Sigmoid colon (tissue), 7 donors: ENCODE results near the gene LDLRAD3. TPM values are rescaled to one million over a fixed set of nuclear protein-coding genes. Genes with fewer than 3 reads are reported as not detected.

Experiments
- DNase-seq: peaks from one replicate; pipeline ENCODE4 v3.0.0-alpha.2; 2019
- H3K27ac ChIP-seq, 4 donors: fragments of 200-600 bp; sonication (generic); one replicate each; pipeline ENCODE4 v1.5.1; 2016 to 2019; ENCODE audit warnings: mild to moderate bottlenecking in 1 of 4
- H3K27me3 ChIP-seq, 3 donors: fragments of 200-600 bp; sonication (generic); one replicate each; pipeline ENCODE4 v1.5.1; 2019; ENCODE audit warnings: mild to moderate bottlenecking in 1 of 3
- H3K36me3 ChIP-seq, 4 donors: fragments of 200-600 bp; sonication (generic); one replicate each; pipeline ENCODE4 v1.5.1; 2016 to 2019
- H3K4me1 ChIP-seq, 4 donors: fragments of 200-600 bp; sonication (generic); one replicate each; pipeline ENCODE4 v1.5.1; 2017 to 2019
- H3K4me3 ChIP-seq, 4 donors: fragments of 200-600 bp; sonication (generic); one replicate each; pipeline ENCODE4 v1.5.1; 2017 to 2019; ENCODE audit warnings: mild to moderate bottlenecking in 2 of 4, moderate library complexity in 1 of 4
- H3K9me3 ChIP-seq, 4 donors: fragments of 200-600 bp in 3 of 4; sonication (generic) in 3 of 4; one replicate each; pipeline versions ENCODE4 v1.5.1 to v1.6.1; 2013 to 2019
- CTCF ChIP-seq, 4 experiments: fragments of 450-650 bp in 3 of 4; fragments of 200-600 bp in 1 of 4; IDR thresholded peaks; one replicate each; pipeline ENCODE4 v1.5.1; 2016 to 2019; ENCODE audit warnings: antibody characterized with exemption in 4 of 4, mild to moderate bottlenecking in 3 of 4, moderate library complexity in 2 of 4
- EP300 ChIP-seq, 4 donors: sonication (generic); formaldehyde crosslinking; IDR thresholded peaks; one replicate each; pipeline ENCODE4 v1.6.1; 2017; ENCODE audit warnings: antibody characterized with exemption in 4 of 4
- POLR2A ChIP-seq, 2 donors: fragments of 450-650 bp; IDR thresholded peaks; one replicate each; pipeline ENCODE4 v1.6.1; 2016; ENCODE audit warnings: antibody characterized with exemption in 2 of 2, mild to moderate bottlenecking in 2 of 2, moderate library complexity in 2 of 2
- POLR2AphosphoS5 ChIP-seq, 4 donors: sonication (generic); formaldehyde crosslinking; IDR thresholded peaks; one replicate each; pipeline ENCODE4 v1.6.1; 2017; ENCODE audit warnings: antibody characterized with exemption in 4 of 4
- WGBS, 2 donors: extraction: QIAGEN DNeasy Blood & Tissue Kit; methylation state at CpG; one replicate each; pipeline ENCODE4 v1.1.7; 2013; 5-methylcytosine and 5-hydroxymethylcytosine counted together
- intact Hi-C: fragments of 100-400 bp; cut with DNase I; formaldehyde crosslinking; loops from one replicate; pipeline ENCODE4 v1.15.1; 2023
- polyA plus RNA-seq, 3 donors: library from polyadenylated mRNA; stranded (reverse); fragments of 200-250 nt; gene quantifications; one replicate each; pipeline ENCODE4 v1.2.3, GENCODE V29; 2013
- total RNA-seq, 4 donors: library from RNA; depleted of rRNA; stranded (reverse); fragments of >200 nt; gene quantifications; one replicate each; pipeline ENCODE4 v1.1.0, GENCODE V29; 2016
- donor health status: healthy with polysubstance abuse.
- donor health status: Bipolar disorder and iron deficiency.
- donor health status: healthy.

LDLRAD3 gene
- total and polyA plus RNA-seq, 7 donors: 0.23 to 23.4 (median 10.2) TPM

DNA sequence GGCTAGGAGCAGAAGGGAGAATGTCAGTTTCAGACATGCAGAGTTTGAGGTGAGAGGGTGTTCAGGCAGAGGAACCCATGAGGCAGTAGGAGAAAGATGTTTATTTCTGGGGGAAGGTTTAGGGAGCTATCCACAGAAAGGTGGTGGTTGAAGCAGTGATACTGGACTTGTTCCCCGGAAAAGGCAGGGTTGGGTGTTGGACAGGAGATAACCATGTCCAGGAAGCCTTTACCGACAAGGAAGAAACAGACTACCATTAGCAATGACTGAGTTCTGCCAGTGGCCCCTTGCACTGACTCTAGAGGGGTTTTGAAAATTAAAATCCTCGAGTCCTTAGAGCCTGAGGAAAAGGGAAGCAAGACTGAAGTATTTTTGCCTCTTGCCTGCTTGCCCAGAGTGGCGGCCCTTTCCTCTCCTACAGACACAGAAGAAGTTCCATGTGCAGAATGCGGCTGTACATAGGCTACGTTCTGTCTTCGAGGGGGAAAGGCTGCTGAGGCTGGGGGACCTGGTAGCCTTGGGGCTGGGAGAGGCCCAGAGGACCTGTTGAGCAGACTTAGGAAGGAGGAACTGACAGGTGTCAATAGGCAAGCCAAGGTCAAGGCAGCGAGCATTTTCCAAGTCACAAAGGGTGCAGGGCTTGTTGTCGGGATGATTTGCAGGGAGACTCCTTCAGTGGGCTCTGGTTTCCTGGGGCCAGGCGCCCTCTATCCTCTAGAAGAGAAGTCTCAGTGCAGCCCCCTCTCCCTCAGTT, 146.7 kb downstream of the LDLRAD3 start:
- Histone ChIP-seq H3K27ac (no peak overlapping the region), H3K4me3 (no peak overlapping the region), H3K4me1 (peaks cover 0 to 9% (median 3%) of the 10 kb centered on the region in 4 donors), H3K9me3 (peaks cover 0 to 3% (median 0%) of the 10 kb centered on the region in 4 donors), H3K27me3 (no peaks in the 10 kb centered on the region), H3K36me3 (no peaks in the 10 kb centered on the region)
- WGBS, 2 donors: 58 to 86% methylated on average over 10 of the region's 10 CpGs
- TF ChIP-seq POLR2A (IDR thresholded peaks at IDR 0.05) (no peak), CTCF (IDR thresholded peaks at IDR 0.05) (no peak), POLR2AphosphoS5 (IDR thresholded peaks at IDR 0.05) (no peak), EP300 (IDR thresholded peaks at IDR 0.05) (no peak)
- intact Hi-C loops: no loop called here
- no peak for DNase-seq

DNA sequence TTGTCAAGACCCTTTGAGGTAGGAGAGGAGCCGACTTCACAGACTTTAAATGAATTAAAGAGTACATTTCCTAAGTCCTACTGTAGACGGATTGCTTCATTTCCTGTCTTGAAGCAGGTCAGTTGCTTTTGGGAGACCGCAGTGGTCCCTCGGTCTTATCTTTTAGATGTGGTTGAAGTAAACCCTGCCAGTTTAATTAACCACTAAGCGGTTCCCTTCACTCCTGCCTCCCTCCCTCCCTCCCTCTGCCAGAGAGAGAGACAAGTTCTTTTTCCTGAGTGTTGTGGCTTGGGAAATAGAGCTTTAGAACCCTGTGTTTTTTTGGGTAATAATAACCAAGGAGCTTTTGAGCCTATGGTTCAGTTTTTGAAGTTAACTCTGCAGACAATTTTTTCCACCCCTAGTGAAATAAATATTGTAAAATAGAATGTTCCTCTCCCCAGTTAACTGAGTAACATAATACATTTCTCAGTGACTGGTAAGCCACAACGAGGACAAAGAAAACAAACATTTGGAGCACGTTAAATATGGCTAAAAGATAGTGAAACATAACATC, 147.5 kb downstream of the LDLRAD3 start:
- H3K9me3 ChIP-seq: peaks cover 0 to 3% (median 0%) of the 10 kb centered on the region in 4 donors
- no peak for TF ChIP-seq POLR2A (IDR thresholded peaks at IDR 0.05)
- TF ChIP-seq EP300 (IDR thresholded peaks at IDR 0.05): no peak
- TF ChIP-seq CTCF (IDR thresholded peaks at IDR 0.05): no peak
- no peak for TF ChIP-seq POLR2AphosphoS5 (IDR thresholded peaks at IDR 0.05)
- H3K27me3 ChIP-seq: no peaks in the 10 kb centered on the region
- H3K4me3 ChIP-seq: no peak overlapping the region
- H3K4me1 ChIP-seq: peaks cover 0 to 9% (median 3%) of the 10 kb centered on the region in 4 donors
- no peaks in the 10 kb centered on the region for H3K36me3 ChIP-seq
- 37 to 74% methylated on average over 7 of the region's 7 CpGs for WGBS, 2 donors
- no peak overlapping the region for H3K27ac ChIP-seq
- DNase-seq: no peak
- intact Hi-C loops: no loop called here

DNA sequence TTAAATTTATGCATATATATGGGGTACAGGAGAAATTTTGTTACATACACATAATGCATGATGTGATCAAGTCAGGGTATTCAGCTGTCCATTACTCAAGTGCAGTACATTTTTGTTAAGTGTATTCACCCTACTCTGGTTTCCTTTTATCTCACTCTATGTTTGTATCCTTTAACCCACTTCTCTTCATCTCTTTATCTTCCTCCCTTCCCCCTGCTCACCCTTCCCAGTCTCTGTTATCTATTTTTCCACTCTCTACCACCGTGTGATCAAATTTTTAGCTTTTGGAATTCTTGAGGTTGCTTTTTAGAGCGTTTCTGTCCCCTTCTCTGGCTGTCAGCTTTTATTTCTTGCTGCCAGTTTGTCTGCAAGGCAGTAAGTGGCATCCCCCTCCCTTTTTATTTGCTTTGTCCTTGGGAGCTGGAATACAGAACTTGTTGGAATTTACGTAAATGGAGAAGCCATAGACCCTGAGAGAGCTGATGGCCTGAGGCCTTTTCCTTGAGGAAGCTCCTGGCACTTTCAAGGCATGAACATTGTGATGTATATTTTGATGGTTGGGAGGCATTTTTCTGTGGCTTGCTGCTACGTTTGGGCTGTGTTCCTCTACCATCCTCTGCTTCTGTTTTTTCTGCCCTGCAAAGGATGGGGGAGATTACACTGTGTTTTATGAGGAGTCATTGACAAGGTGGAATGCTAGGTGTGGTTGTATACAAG, 148.6 kb downstream of the LDLRAD3 start:
- no peak overlapping the region for H3K4me3 ChIP-seq
- intact Hi-C loops: no loop called here
- no peak for DNase-seq
- H3K36me3 ChIP-seq: no peaks in the 10 kb centered on the region
- H3K27ac ChIP-seq: no peak overlapping the region
- no peak for TF ChIP-seq CTCF (IDR thresholded peaks at IDR 0.05)
- no peak for TF ChIP-seq EP300 (IDR thresholded peaks at IDR 0.05)
- no peak for TF ChIP-seq POLR2A (IDR thresholded peaks at IDR 0.05)
- TF ChIP-seq POLR2AphosphoS5 (IDR thresholded peaks at IDR 0.05): no peak
- no peaks in the 10 kb centered on the region for H3K27me3 ChIP-seq
- H3K4me1 ChIP-seq: peaks cover 0 to 9% (median 3%) of the 10 kb centered on the region in 4 donors
- 67 to 69% methylated on average over 4 of the region's 4 CpGs for WGBS, 2 donors
- H3K9me3 ChIP-seq: peaks cover 0 to 3% (median 0%) of the 10 kb centered on the region in 4 donors

DNA sequence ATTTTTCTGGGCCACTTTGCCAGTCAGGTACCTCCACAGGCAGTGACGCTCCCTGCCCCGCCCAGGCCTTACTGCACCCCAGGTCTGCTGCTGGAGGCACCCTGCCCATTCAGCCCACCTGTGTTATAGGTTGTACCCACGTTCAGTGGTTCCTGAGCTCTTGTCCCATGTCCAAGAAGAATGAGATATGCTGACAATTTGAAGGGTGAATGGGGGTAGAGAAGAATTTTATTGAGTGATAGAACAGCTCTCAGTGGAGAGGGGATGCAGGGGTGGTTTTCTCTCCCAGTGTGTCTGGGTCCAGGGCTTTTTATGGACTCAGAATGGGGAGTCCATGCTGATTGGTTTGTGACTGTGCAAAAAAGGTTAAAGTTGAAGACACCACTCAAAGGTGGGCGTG, 149.7 kb downstream of the LDLRAD3 start:
- Histone ChIP-seq H3K27me3 (no peaks in the 10 kb centered on the region), H3K27ac (no peak overlapping the region), H3K4me3 (no peak overlapping the region), H3K36me3 (no peaks in the 10 kb centered on the region), H3K4me1 (peaks cover 0 to under 1% (median 0%) of the 10 kb centered on the region in 4 donors), H3K9me3 (peaks cover 0 to 3% (median 0%) of the 10 kb centered on the region in 4 donors)
- TF ChIP-seq POLR2AphosphoS5 (IDR thresholded peaks at IDR 0.05) (no peak), CTCF (IDR thresholded peaks at IDR 0.05) (no peak), POLR2A (IDR thresholded peaks at IDR 0.05) (no peak), EP300 (IDR thresholded peaks at IDR 0.05) (no peak)
- WGBS, 2 donors: 72 to 92% methylated on average over 4 of the region's 4 CpGs
- intact Hi-C loops: no loop called here
- DNase-seq: no peak
